Activated naive CD4-positive, alpha-beta T cell treated with anti-CD3 and anti-CD28 coated beads for 36 hours (primary cell): Measurements from ENCODE around the gene MRRF. TPM values are rescaled to one million over a fixed set of nuclear protein-coding genes. Genes with fewer than 3 reads are reported as not detected.

ENCODE experiments used
- CTCF ChIA-PET: fragments of 350-600 bp; sonication (Branson Sonifier 250); formaldehyde crosslinking; loops from one replicate; lab custom pipeline; 2021; ENCODE audit warnings: antibody characterized with exemption; lab: Charles Lee
- DNase-seq: peaks from one replicate; pipeline ENCODE4 v3.0.0-alpha.2; 2020
- H3K27ac Mint-ChIP-seq: one replicate; pipeline ENCODE4 v1.8.0; 2021; ENCODE audit warnings: mild to moderate bottlenecking, mixed read lengths
- H3K27me3 Mint-ChIP-seq: one replicate; pipeline ENCODE4 v1.8.0; 2021; ENCODE audit warnings: low read depth, mixed read lengths
- H3K36me3 Mint-ChIP-seq: one replicate; pipeline ENCODE4 v1.8.0; 2021; ENCODE audit warnings: low read depth, mixed read lengths
- H3K4me1 Mint-ChIP-seq: one replicate; pipeline ENCODE4 v1.8.0; 2021; ENCODE audit warnings: low read depth, mixed read lengths
- H3K4me3 Mint-ChIP-seq: one replicate; pipeline ENCODE4 v1.8.0; 2021; ENCODE audit warnings: mild to moderate bottlenecking, moderate library complexity, mixed read lengths
- H3K9me3 Mint-ChIP-seq: one replicate; pipeline ENCODE4 v1.8.0; 2021; ENCODE audit warnings: mixed read lengths
- intact Hi-C: fragments of 100-400 bp; cut with micrococcal nuclease; formaldehyde crosslinking; loops from one replicate; pipeline ENCODE4 v1.15.1; 2023
- total RNA-seq, 2 experiments: library from RNA; stranded (reverse); gene quantifications; one replicate each; pipeline ENCODE4 v1.2.3, GENCODE V29; 2021

The MRRF gene
- total RNA-seq, 2 experiments from 2014 or later, result 51.0 TPM

- peaks cover 42% of the 10 kb centered on the region for H3K4me1 Mint-ChIP-seq
- peaks cover 20% of the 10 kb centered on the region for H3K36me3 Mint-ChIP-seq
- DNase-seq, result no peak
- intact Hi-C loops, result loop anchor here (1.0 to 2.0 kb wide), 4 partner anchors 105 to 667 kb away; partner anchors contain the start of genes MORN5, NDUFA8, TTLL11 and ZBTB26
- H3K27me3 Mint-ChIP-seq, result no peaks in the 10 kb centered on the region
- H3K9me3 Mint-ChIP-seq, result no peaks in the 10 kb centered on the region
- peak overlapping the region; percentile 96 for H3K27ac Mint-ChIP-seq
- CTCF ChIA-PET, result interaction anchor here (1.0 to 1.7 kb wide), 4 partner anchors 87 to 156 kb away, joined by 3 to 5 read pairs (median 3); partner anchors contain the start of genes MORN5 and NDUFA8
- peak overlapping the region; percentile 97 for H3K4me3 Mint-ChIP-seq
Measured at GRCh38 chr9:122263699-122264349, 858 bp upstream of the MRRF start.

DNA sequence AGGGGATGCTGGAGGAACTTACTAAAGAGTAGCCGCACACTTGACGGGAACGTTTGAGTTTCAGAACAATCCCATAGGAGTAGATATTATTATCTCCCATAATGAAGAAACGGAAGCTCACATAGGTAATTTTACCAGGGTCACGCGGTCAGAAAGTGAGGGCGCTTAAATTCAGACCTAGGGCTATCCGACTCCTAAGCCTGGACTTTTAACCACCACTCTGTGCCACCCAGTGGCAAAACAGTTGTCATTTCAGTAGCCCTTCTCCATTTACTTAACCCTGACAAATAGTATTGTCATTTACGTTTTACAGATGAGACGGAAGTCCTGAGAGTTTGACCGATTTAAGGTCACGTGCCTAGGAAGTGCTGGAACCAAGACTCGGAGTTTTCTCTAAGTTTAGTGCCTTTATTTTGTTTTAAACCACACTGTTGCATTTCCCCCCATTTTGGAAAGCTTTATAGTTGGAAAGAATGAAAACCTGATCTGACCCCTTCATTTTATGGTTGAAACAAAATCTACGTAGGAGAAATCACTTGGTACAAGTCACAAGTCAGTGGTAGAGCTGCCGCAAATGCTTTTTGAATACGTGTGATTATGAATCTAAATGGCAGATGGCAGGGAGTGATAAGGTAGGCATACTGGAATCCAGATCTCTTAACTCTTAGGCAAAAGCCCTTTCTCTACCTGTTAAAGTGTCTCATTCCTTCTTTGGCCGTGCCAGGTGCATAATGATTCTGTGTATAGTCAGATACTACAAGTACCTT, 650 bp downstream of the MRRF start:
- peak overlapping the region; percentile 97 for H3K4me3 Mint-ChIP-seq
- CTCF ChIA-PET, result interaction anchor here (0.8 to 1.7 kb wide), 7 partner anchors 15 to 639 kb away, joined by 3 to 5 read pairs (median 3); partner anchors contain the start of genes MORN5 and NDUFA8
- no peaks in the 10 kb centered on the region for H3K9me3 Mint-ChIP-seq
- intact Hi-C loops, result loop anchor here (1.0 to 2.0 kb wide), 2 partner anchors 81 to 139 kb away; no protein-coding TSS in a partner anchor
- H3K27me3 Mint-ChIP-seq, result no peaks in the 10 kb centered on the region
- H3K4me1 Mint-ChIP-seq, result peaks cover 44% of the 10 kb centered on the region
- H3K36me3 Mint-ChIP-seq, result peaks cover 18% of the 10 kb centered on the region
- peak; percentile 20 for DNase-seq
- H3K27ac Mint-ChIP-seq, result peak overlapping the region; percentile 96

DNA sequence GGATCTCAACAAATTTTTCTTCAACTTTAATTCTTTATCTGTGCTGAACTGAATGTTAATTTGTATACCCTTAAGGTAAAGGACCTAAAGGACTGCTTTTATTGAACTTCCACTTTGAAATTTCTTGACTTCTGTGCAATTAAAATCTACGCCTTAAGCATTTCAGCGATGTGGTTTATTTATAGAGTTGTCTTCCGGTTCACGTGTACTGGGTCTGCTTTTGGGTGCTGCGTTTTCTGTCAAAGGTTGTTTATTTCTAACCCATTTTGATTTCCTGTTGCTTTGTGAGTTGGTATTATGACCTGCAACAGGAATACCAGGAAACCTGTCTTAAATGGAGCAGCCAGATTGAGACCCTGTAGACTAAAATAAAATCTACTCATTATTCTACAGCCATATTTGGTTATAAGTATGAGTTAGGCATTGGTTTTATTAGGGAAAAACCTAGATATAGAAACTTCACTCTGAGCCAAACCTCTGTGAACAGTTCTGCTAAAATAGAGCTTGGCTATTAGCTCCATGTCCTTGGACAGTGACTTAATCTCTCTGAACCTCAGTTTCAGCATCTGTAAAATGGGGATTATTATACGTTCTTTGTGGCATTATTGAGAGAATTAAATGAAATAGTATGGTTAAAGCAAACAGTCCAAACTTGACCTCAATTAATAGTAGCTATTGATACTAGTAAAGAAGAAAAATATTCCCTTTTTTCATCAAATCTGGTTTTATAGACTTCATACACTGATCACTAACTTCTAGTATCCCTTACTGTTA, 3.5 kb downstream of the MRRF start:
- CTCF ChIA-PET, result interaction anchor here (1.2 kb wide), 1 partner anchor 169 kb away, joined by 4 read pairs; no protein-coding TSS in a partner anchor
- H3K4me3 Mint-ChIP-seq, result no peak overlapping the region
- peaks cover 32% of the 10 kb centered on the region for H3K36me3 Mint-ChIP-seq
- no peak overlapping the region for H3K27ac Mint-ChIP-seq
- intact Hi-C loops, result no loop called here
- no peaks in the 10 kb centered on the region for H3K9me3 Mint-ChIP-seq
- DNase-seq, result no peak
- peaks cover 37% of the 10 kb centered on the region for H3K4me1 Mint-ChIP-seq
- no peaks in the 10 kb centered on the region for H3K27me3 Mint-ChIP-seq

DNA sequence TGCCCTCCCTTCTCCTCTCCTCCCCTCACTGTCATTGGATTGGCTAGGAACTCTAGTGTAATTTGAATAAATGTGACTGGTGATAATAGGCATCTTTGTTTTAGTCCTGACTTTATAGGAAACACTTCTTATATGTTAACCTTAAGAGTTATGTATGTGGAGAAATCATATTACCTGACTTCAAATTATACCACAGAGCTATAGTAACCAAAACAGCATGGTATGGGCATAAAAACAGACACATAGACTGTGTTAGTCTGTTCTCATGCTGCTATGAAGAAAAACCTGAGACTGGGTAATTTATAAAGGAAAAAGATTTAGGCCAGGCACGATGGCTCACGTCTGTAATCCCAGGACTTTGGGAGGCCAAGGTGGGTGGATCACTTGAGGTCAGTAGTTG, 9.4 kb downstream of the MRRF start:
- Mint-ChIP-seq H3K4me3 (no peak overlapping the region), H3K36me3 (peaks cover 61% of the 10 kb centered on the region), H3K27me3 (no peaks in the 10 kb centered on the region), H3K9me3 (peaks cover 5% of the 10 kb centered on the region), H3K4me1 (peaks cover 28% of the 10 kb centered on the region), H3K27ac (no peak overlapping the region)
- intact Hi-C loops, result no loop called here
- no peak for DNase-seq
- CTCF ChIA-PET, result no interaction called here

GRCh38 chr9:122276096-122276495, 11.4 kb downstream of the MRRF start:
- Mint-ChIP-seq H3K4me3 (no peak overlapping the region), H3K27me3 (no peaks in the 10 kb centered on the region), H3K27ac (no peak overlapping the region), H3K36me3 (peaks cover 66% of the 10 kb centered on the region), H3K9me3 (peaks cover 5% of the 10 kb centered on the region), H3K4me1 (peaks cover 20% of the 10 kb centered on the region)
- DNase-seq, result no peak
- intact Hi-C loops, result no loop called here
- CTCF ChIA-PET, result interaction anchor here (0.6 to 1.1 kb wide), 2 partner anchors 43 to 177 kb away, joined by 3 read pairs; no protein-coding TSS in a partner anchor

- H3K27me3 Mint-ChIP-seq, result no peaks in the 10 kb centered on the region
- H3K36me3 Mint-ChIP-seq, result peaks cover 68% of the 10 kb centered on the region
- peaks cover 5% of the 10 kb centered on the region for H3K9me3 Mint-ChIP-seq
- peaks cover 19% of the 10 kb centered on the region for H3K4me1 Mint-ChIP-seq
- CTCF ChIA-PET, result no interaction called here
- H3K4me3 Mint-ChIP-seq, result no peak overlapping the region
- no peak overlapping the region for H3K27ac Mint-ChIP-seq
- intact Hi-C loops, result no loop called here
- no peak for DNase-seq
Measured at GRCh38 chr9:122277285-122277897, 12.7 kb downstream of the MRRF start.

- intact Hi-C loops, result no loop called here
- no peak overlapping the region for H3K4me3 Mint-ChIP-seq
- CTCF ChIA-PET, result no interaction called here
- no peak for DNase-seq
- peaks cover 5% of the 10 kb centered on the region for H3K4me1 Mint-ChIP-seq
- peaks cover 4% of the 10 kb centered on the region for H3K9me3 Mint-ChIP-seq
- no peak overlapping the region for H3K27ac Mint-ChIP-seq
- no peaks in the 10 kb centered on the region for H3K27me3 Mint-ChIP-seq
- peaks cover 57% of the 10 kb centered on the region for H3K36me3 Mint-ChIP-seq
Measured at GRCh38 chr9:122281368-122281767, 16.7 kb downstream of the MRRF start.

GRCh38 chr9:122286764-122287163, 22.1 kb downstream of the MRRF start:
- CTCF ChIA-PET, result no interaction called here
- Mint-ChIP-seq H3K36me3 (peaks cover 45% of the 10 kb centered on the region), H3K4me3 (no peak overlapping the region), H3K9me3 (no peaks in the 10 kb centered on the region), H3K27me3 (no peaks in the 10 kb centered on the region), H3K27ac (no peak overlapping the region), H3K4me1 (peaks cover under 1% of the 10 kb centered on the region)
- DNase-seq, result no peak
- intact Hi-C loops, result no loop called here

DNA sequence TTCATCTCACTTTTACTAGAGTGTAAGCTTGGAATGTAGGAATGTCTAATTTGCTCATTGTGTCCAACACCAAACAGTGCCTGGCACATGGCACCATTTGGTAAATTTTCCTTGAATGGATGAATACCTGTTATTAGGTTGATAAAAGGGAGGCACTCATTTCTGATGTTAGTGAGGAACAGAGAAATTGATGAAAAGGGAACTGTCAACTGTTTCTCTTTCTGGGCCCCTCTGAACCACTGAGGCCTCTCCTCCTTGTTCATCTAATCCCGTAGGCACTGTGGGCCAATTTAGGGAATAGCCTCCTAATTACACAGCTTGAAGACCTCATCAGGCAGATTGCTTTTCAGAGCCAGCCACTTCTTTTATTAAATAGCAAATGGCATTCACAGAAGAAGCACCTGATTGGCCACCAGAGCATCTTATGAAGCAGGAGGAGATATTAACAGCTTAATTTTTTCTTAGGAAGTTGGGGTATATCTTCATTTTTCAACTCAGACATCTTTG, 22.6 kb downstream of the MRRF start:
- Mint-ChIP-seq H3K9me3 (no peaks in the 10 kb centered on the region), H3K4me3 (no peak overlapping the region), H3K27ac (no peak overlapping the region), H3K4me1 (no peaks in the 10 kb centered on the region), H3K27me3 (no peaks in the 10 kb centered on the region), H3K36me3 (peaks cover 43% of the 10 kb centered on the region)
- no peak for DNase-seq
- CTCF ChIA-PET, result interaction anchor here (1.0 kb wide), 1 partner anchor 160 kb away, joined by 3 read pairs; no protein-coding TSS in a partner anchor
- intact Hi-C loops, result no loop called here

DNA sequence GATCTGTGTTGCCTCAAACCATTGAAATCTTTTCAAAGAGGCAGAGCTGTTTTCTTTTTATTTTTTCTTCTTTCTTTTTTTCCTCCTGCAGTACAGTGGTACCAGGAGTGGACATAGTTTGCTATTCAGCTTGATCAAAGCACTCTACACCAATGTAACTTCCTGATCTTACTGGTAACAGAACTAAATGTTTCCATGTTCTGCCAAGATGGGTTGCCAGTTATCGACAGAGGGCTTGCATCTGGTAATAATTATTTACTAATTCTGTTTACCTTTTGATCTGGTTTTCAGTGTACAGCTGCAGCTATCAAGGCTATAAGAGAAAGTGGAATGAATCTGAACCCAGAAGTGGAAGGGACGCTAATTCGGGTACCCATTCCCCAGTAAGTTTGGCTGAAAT, 26.8 kb downstream of the MRRF start:
- intact Hi-C loops, result no loop called here
- Mint-ChIP-seq H3K4me1 (no peaks in the 10 kb centered on the region), H3K27ac (no peak overlapping the region), H3K36me3 (peaks cover 50% of the 10 kb centered on the region), H3K4me3 (no peak overlapping the region), H3K9me3 (no peaks in the 10 kb centered on the region), H3K27me3 (no peaks in the 10 kb centered on the region)
- CTCF ChIA-PET, result interaction anchor here (1.1 kb wide), 1 partner anchor 193 kb away, joined by 3 read pairs; no protein-coding TSS in a partner anchor
- no peak for DNase-seq

DNA sequence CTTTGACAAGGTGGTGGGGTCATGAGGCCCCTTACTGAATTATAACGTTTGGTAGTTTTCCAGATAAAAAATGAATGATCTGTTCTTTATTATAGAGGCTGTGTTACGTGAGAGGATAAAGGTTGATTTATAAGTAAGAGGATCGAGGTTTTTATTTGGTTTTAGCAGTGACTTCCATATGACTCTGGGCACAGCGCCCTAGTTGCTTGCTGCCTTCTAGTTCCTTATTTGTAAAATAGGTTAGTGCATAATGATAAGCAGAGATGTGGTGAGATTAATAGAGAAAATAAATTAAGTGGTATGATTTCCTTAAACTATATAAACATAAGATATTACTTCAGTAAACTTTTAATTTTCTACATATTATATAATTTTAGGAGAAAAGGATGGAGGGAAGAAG, 29.8 kb downstream of the MRRF start:
- H3K36me3 Mint-ChIP-seq, result peaks cover 41% of the 10 kb centered on the region
- no peaks in the 10 kb centered on the region for H3K4me1 Mint-ChIP-seq
- H3K9me3 Mint-ChIP-seq, result no peaks in the 10 kb centered on the region
- CTCF ChIA-PET, result no interaction called here
- DNase-seq, result no peak
- H3K27me3 Mint-ChIP-seq, result no peaks in the 10 kb centered on the region
- no peak overlapping the region for H3K4me3 Mint-ChIP-seq
- no peak overlapping the region for H3K27ac Mint-ChIP-seq
- intact Hi-C loops, result no loop called here
